Measurements from ENCODE around the gene PDE9A. TPM values are rescaled to one million over a fixed set of nuclear protein-coding genes. Genes with fewer than 3 reads are reported as not detected.

The PDE9A gene
- total and polyA plus RNA-seq, 2 donors (not counting 1 experiment from before 2014, with no cell fraction given), result 0.34 to 5.8 TPM

DNA sequence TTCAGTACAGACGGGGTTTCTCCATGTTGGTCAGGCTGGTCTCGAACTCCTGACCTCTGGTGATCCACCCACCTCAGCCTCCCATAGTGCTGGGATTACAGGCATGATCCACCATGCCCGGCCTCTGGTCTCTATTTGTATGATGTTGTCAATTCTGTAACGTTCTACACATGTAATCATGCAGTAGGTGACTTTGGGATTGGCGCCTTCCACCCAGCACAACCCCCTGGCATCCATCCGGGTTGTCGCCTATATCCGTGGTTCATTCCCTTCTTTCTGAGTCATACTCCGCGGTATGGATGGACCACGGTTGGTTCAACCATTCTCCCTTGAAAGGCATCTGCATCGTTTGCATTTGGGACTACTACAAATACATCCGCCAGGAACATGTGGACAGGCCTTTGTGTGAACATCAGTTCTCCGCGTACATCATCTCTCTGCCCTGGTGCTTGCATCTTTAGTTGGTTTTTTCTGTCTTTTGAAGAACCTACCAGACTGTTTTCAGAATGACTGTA lies 72.1 kb downstream of the PDE9A start:
- H3K4me3 Mint-ChIP-seq, result no peak overlapping the region

DNA sequence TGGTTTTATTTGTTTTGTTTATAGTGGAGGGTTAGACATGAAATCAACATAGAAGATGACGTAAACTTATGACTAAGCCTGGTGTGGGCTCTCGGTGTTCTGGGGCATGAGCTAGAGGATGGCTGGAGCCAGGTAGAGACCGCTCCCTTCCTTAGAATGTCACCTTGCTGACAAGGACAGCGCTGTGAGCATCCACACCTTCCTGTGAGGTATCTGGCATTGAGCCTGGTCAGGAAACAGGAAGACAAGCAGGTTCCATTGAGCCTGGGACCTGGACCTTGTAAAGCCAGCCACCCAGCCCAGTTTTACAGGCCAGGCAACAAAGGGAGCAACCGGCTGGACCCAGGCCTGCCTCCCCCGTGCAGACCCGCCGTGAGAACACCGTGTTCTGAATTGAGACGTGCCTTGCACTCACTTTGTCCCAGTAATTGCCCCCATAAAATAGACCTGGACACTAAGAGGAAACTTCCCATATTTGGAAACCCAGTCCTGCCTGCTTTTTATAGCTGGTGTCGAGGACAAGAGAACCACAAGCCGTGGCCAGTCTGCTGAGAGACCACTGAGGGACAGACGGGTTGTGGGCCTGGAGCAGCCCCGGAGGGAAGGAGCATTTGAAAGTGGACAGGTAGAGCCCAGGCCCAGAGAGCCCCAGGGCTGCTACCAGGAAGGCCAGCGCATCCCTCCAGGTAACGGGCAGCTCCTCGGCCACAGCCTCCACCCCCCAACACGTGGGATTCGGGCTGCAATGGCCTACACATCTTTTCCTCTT lies 78.0 kb downstream of the PDE9A start:
- Histone ChIP-seq H2AFZ (ENCODE audit: insufficient read depth, low read depth, low read length, poor library complexity, severe bottlenecking) (no peak overlapping the region), H3K9ac (ENCODE audit: low read length) (no peak overlapping the region), H3K4me1 (ENCODE audit: control insufficient read depth in 2 of 2, insufficient read depth in 2 of 2, low read length in 2 of 2) (no peaks in the 10 kb centered on the region), H4K20me1 (ENCODE audit: control insufficient read depth, insufficient read depth, low read length, poor library complexity, severe bottlenecking) (no peaks in the 10 kb centered on the region), H3K4me3 (ENCODE audit: control extremely low read depth in 1 of 5, extremely low read depth in 1 of 5, insufficient read depth in 1 of 5, low read depth in 2 of 5, low read length in 4 of 5) (no peak overlapping the region), H3K79me2 (ENCODE audit: control insufficient read depth, insufficient read depth, low read length) (no peaks in the 10 kb centered on the region), H3K36me3 (replicated peaks in 1 of 2; ENCODE audit: control extremely low read depth in 1 of 2, control insufficient read depth in 1 of 2, extremely low read depth in 1 of 2, insufficient read depth in 2 of 2, low read length in 1 of 2) (no peaks in the 10 kb centered on the region), H3K27me3 (replicated peaks in 1 of 4; ENCODE audit: control extremely low read depth in 1 of 4, control insufficient read depth in 3 of 4, insufficient read depth in 4 of 4, low read length in 3 of 4) (no peaks in the 10 kb centered on the region), H3K27ac (ENCODE audit: low read length in 2 of 2) (no peak overlapping the region), H3K4me2 (replicated peaks; ENCODE audit: low read depth, low read length, poor library complexity, severe bottlenecking) (no peak overlapping the region), H3K9me3 (ENCODE audit: control extremely low read depth in 1 of 3, control insufficient read depth in 2 of 3, insufficient read depth in 1 of 3, low read length in 2 of 3) (no peaks in the 10 kb centered on the region)
- intact Hi-C loops (cut with micrococcal nuclease), result loop anchor here (10.0 kb wide), 1 partner anchor 83 kb away; no protein-coding TSS in a partner anchor
- no peak for TF ChIP-seq EZH2 (IDR thresholded peaks at IDR 0.05; ENCODE audit: borderline replicate concordance, insufficient read depth, low read depth, low read length, poor library complexity, severe bottlenecking)
- Mint-ChIP-seq H3K9me3 (ENCODE audit: insufficient read depth) (peaks cover 8% of the 10 kb centered on the region), H3K27ac (no peak overlapping the region), H3K4me3 (no peak overlapping the region), H3K4me1 (no peaks in the 10 kb centered on the region), H3K27me3 (peaks cover 15% of the 10 kb centered on the region)
- 91% methylated on average over 10 of the region's 19 CpGs for WGBS (ENCODE audit: insufficient coverage)
- ATAC-seq (ENCODE audit: low read depth) (no peak), DNase-seq (no peak)
- CTCF ChIA-PET, result no interaction called here
- POLR2A ChIA-PET, result no interaction called here

More for the DNA sequence above, 72.1 kb downstream of the PDE9A start:
- Histone ChIP-seq H4K20me1 (ENCODE audit: control insufficient read depth, insufficient read depth, low read length, poor library complexity, severe bottlenecking) (no peaks in the 10 kb centered on the region), H3K79me2 (ENCODE audit: control insufficient read depth, insufficient read depth, low read length) (no peaks in the 10 kb centered on the region), H3K27me3 (replicated peaks in 1 of 4; ENCODE audit: control extremely low read depth in 1 of 4, control insufficient read depth in 3 of 4, insufficient read depth in 4 of 4, low read length in 3 of 4) (no peaks in the 10 kb centered on the region), H3K9me3 (ENCODE audit: control extremely low read depth in 1 of 3, control insufficient read depth in 2 of 3, insufficient read depth in 1 of 3, low read length in 2 of 3) (no peaks in the 10 kb centered on the region), H2AFZ (ENCODE audit: insufficient read depth, low read depth, low read length, poor library complexity, severe bottlenecking) (no peak overlapping the region), H3K4me3 (ENCODE audit: control extremely low read depth in 1 of 5, extremely low read depth in 1 of 5, insufficient read depth in 1 of 5, low read depth in 2 of 5, low read length in 4 of 5) (no peak overlapping the region), H3K27ac (ENCODE audit: low read length in 2 of 2) (no peak overlapping the region), H3K9ac (ENCODE audit: low read length) (no peak overlapping the region), H3K4me1 (ENCODE audit: control insufficient read depth in 2 of 2, insufficient read depth in 2 of 2, low read length in 2 of 2) (no peaks in the 10 kb centered on the region), H3K4me2 (replicated peaks; ENCODE audit: low read depth, low read length, poor library complexity, severe bottlenecking) (no peak overlapping the region), H3K36me3 (replicated peaks in 1 of 2; ENCODE audit: control extremely low read depth in 1 of 2, control insufficient read depth in 1 of 2, extremely low read depth in 1 of 2, insufficient read depth in 2 of 2, low read length in 1 of 2) (no peaks in the 10 kb centered on the region)
- ChIA-PET POLR2A (no interaction called here), CTCF (no interaction called here)
- Mint-ChIP-seq H3K27me3 (peaks cover 25% of the 10 kb centered on the region), H3K4me1 (no peaks in the 10 kb centered on the region), H3K27ac (no peak overlapping the region), H3K9me3 (ENCODE audit: insufficient read depth) (peaks cover 8% of the 10 kb centered on the region)
- ATAC-seq (ENCODE audit: low read depth) (no peak), DNase-seq (no peak)
- TF ChIP-seq, protein P1, sequence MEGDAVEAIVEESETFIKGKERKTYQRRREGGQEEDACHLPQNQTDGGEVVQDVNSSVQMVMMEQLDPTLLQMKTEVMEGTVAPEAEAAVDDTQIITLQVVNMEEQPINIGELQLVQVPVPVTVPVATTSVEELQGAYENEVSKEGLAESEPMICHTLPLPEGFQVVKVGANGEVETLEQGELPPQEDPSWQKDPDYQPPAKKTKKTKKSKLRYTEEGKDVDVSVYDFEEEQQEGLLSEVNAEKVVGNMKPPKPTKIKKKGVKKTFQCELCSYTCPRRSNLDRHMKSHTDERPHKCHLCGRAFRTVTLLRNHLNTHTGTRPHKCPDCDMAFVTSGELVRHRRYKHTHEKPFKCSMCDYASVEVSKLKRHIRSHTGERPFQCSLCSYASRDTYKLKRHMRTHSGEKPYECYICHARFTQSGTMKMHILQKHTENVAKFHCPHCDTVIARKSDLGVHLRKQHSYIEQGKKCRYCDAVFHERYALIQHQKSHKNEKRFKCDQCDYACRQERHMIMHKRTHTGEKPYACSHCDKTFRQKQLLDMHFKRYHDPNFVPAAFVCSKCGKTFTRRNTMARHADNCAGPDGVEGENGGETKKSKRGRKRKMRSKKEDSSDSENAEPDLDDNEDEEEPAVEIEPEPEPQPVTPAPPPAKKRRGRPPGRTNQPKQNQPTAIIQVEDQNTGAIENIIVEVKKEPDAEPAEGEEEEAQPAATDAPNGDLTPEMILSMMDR (IDR thresholded peaks at IDR 0.05), result no peak
- TF ChIP-seq EZH2 (IDR thresholded peaks at IDR 0.05; ENCODE audit: borderline replicate concordance, insufficient read depth, low read depth, low read length, poor library complexity, severe bottlenecking), result no peak
- intact Hi-C loops (cut with micrococcal nuclease), result no loop called here
- WGBS (ENCODE audit: insufficient coverage), result 96% methylated on average over 13 of the region's 15 CpGs
